WTC11 (cell line): ENCODE data around the gene IL1RAPL1. TPM values are rescaled to one million over a fixed set of nuclear protein-coding genes. Genes with fewer than 3 reads are reported as not detected.

Experiments used
- ATAC-seq: fragments of 200-7000 bp; cut with Tn5 transposase; 2 replicates; pipeline ENCODE4 v1.10.0; 2021; ENCODE audit warnings: mild to moderate bottlenecking, moderate library complexity
- CTCF ChIA-PET: fragments of 300-600 bp; sonication (Branson Sonifier 250); formaldehyde crosslinking; loops from one replicate; lab custom pipeline; 2021; ENCODE audit warnings: antibody characterized with exemption; lab: Charles Lee
- POLR2A ChIA-PET: fragments of 350-600 bp; sonication (Branson Sonifier 250); formaldehyde crosslinking; loops from one replicate; lab custom pipeline; 2021; ENCODE audit warnings: antibody characterized with exemption; lab: Charles Lee
- DNase-seq: peaks from one replicate; pipeline ENCODE4 v3.0.0; 2021; ENCODE audit warnings: low spot score
- H3K27ac Mint-ChIP-seq: 2 replicates; pipeline ENCODE4 v1.8.0; 2021; ENCODE audit warnings: mixed read lengths
- H3K27me3 Mint-ChIP-seq: 2 replicates; pipeline ENCODE4 v1.8.0; 2021; ENCODE audit warnings: low read depth, mild to moderate bottlenecking, moderate library complexity, mixed read lengths
- H3K36me3 Mint-ChIP-seq: 2 replicates; pipeline ENCODE4 v1.8.0; 2021; ENCODE audit warnings: mixed read lengths
- H3K4me1 Mint-ChIP-seq: 2 replicates; pipeline ENCODE4 v1.8.0; 2022; ENCODE audit warnings: mixed read lengths
- H3K4me3 Mint-ChIP-seq: 2 replicates; pipeline ENCODE4 v1.8.0; 2021; ENCODE audit warnings: mild to moderate bottlenecking, moderate library complexity, mixed read lengths
- H3K9me3 Mint-ChIP-seq: 2 replicates; pipeline ENCODE4 v1.8.0; 2021; ENCODE audit warnings: mixed read lengths
- AR ChIP-seq: fragments of 250-450 bp; sonication (Bioruptor Pico); IDR thresholded peaks from 2 replicates; pipeline ENCODE4 v1.9.0; 2021; ENCODE audit warnings: mild to moderate bottlenecking
- ELF4 ChIP-seq: sonication (generic); formaldehyde crosslinking; IDR thresholded peaks from 2 replicates; pipeline ENCODE4 v1.8.1; 2022; ENCODE audit warnings: low read depth, mild to moderate bottlenecking, moderate library complexity, missing genetic modification reagents
- GABPB1 ChIP-seq: sonication (generic); formaldehyde crosslinking; IDR thresholded peaks from 2 replicates; pipeline ENCODE4 v1.8.1; 2023; ENCODE audit warnings: mild to moderate bottlenecking, missing genetic modification reagents
- GRHL2 ChIP-seq: fragments of 250-450 bp; sonication (Bioruptor Pico); IDR thresholded peaks from 2 replicates; pipeline ENCODE4 v1.8.0; 2022; ENCODE audit warnings: mild to moderate bottlenecking, moderate library complexity; ENCODE audit not compliant: insufficient replicate concordance, severe bottlenecking
- HMGA2 ChIP-seq: fragments of 250-450 bp; sonication (Bioruptor Pico); IDR thresholded peaks from 2 replicates; pipeline ENCODE4 v1.4.0; 2021; ENCODE audit warnings: mild to moderate bottlenecking, moderate library complexity
- JAZF1 ChIP-seq: fragments of 250-450 bp; sonication (Bioruptor Pico); IDR thresholded peaks from 2 replicates; pipeline ENCODE4 v1.9.0; 2021; ENCODE audit warnings: moderate library complexity, mild to moderate bottlenecking, inconsistent platforms
- JUN ChIP-seq: sonication (generic); formaldehyde crosslinking; IDR thresholded peaks from 2 replicates; pipeline ENCODE4 v1.8.0; 2023; ENCODE audit warnings: mild to moderate bottlenecking, missing genetic modification reagents
- KAT7 ChIP-seq: sonication (generic); formaldehyde crosslinking; IDR thresholded peaks from 2 replicates; pipeline ENCODE4 v1.8.1; 2023; ENCODE audit warnings: missing genetic modification reagents, mild to moderate bottlenecking, borderline replicate concordance
- OVOL2 ChIP-seq: fragments of 250-450 bp; sonication (Bioruptor Pico); IDR thresholded peaks from 2 replicates; pipeline ENCODE4 v1.9.0; 2021; ENCODE audit warnings: mild to moderate bottlenecking, borderline replicate concordance
- RORB ChIP-seq: fragments of 250-450 bp; sonication (Bioruptor Pico); IDR thresholded peaks from 2 replicates; pipeline ENCODE4 v1.9.0; 2021; ENCODE audit warnings: mild to moderate bottlenecking
- TEAD1 ChIP-seq: sonication (generic); formaldehyde crosslinking; IDR thresholded peaks from 2 replicates; pipeline ENCODE4 v1.8.0; 2022; ENCODE audit warnings: mild to moderate bottlenecking, missing genetic modification reagents
- TP53 ChIP-seq: sonication (generic); formaldehyde crosslinking; IDR thresholded peaks from 2 replicates; pipeline ENCODE4 v1.8.1; 2023; ENCODE audit warnings: mild to moderate bottlenecking, missing genetic modification reagents
- ZNF138 ChIP-seq: sonication (generic); formaldehyde crosslinking; conservative IDR thresholded peaks from 2 replicates; pipeline ENCODE4 v1.8.1; 2022; ENCODE audit warnings: mild to moderate bottlenecking, moderate library complexity, missing genetic modification reagents
- ZNF281 ChIP-seq: sonication (generic); formaldehyde crosslinking; IDR thresholded peaks from 2 replicates; pipeline ENCODE4 v1.8.0; 2023; ENCODE audit warnings: mild to moderate bottlenecking, missing genetic modification reagents
- ZNF317 ChIP-seq: sonication (generic); formaldehyde crosslinking; IDR thresholded peaks from 2 replicates; pipeline ENCODE4 v1.8.1; 2023; ENCODE audit warnings: low read depth, mild to moderate bottlenecking, moderate library complexity, missing genetic modification reagents, borderline replicate concordance
- ZNF396 ChIP-seq: fragments of 250-450 bp; sonication (Bioruptor Pico); IDR thresholded peaks from 2 replicates; pipeline ENCODE4 v1.8.0; 2021; ENCODE audit warnings: mild to moderate bottlenecking, moderate library complexity, borderline replicate concordance
- total RNA-seq: library from RNA; stranded (reverse); gene quantifications from 3 replicates; pipeline ENCODE4 v1.2.3, GENCODE V29; 2021
- TF ChIP-seq, protein P1 (sequence below): fragments of 250-450 bp; sonication (Bioruptor Pico); IDR thresholded peaks from 2 replicates; pipeline ENCODE4 v1.9.0; 2021; ENCODE audit warnings: mild to moderate bottlenecking, borderline replicate concordance
- TF ChIP-seq, protein P2 (sequence below): sonication (generic); formaldehyde crosslinking; IDR thresholded peaks from 2 replicates; pipeline ENCODE4 v1.8.0; 2023; ENCODE audit warnings: missing genetic modification reagents
- TF ChIP-seq, protein P3 (sequence below): sonication (generic); formaldehyde crosslinking; IDR thresholded peaks from 2 replicates; pipeline ENCODE4 v1.8.1; 2022; ENCODE audit warnings: missing genetic modification reagents, borderline replicate concordance

Gene IL1RAPL1
- total RNA-seq, 1 experiment from 2014 or later = 0.13 TPM

DNA sequence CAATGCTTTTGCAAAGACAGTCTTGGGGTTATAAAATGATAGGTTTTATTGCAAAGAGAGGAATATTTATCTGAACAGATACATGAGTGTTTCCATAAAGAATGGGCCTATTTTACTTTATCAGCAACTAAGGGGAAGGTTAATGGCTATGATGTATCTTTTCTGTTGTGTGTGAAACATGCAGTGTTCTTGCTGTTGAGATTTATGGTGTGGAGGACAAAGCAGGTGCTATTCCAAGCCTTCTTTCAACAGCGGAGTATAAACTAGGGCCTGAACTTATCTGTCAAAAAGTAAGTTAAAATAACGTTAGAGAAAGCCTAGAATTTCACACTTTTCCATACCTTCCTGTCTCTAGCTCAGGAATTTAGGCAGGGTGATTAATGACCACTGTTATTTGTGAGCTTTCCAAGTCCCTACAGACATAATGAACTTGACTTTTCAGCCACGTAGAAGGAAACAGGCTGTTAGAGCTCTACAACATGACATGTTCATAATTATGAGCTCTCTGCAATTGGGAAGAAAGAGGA is 411.4 kb downstream of the IL1RAPL1 start (continued):
- TF ChIP-seq, protein P1, sequence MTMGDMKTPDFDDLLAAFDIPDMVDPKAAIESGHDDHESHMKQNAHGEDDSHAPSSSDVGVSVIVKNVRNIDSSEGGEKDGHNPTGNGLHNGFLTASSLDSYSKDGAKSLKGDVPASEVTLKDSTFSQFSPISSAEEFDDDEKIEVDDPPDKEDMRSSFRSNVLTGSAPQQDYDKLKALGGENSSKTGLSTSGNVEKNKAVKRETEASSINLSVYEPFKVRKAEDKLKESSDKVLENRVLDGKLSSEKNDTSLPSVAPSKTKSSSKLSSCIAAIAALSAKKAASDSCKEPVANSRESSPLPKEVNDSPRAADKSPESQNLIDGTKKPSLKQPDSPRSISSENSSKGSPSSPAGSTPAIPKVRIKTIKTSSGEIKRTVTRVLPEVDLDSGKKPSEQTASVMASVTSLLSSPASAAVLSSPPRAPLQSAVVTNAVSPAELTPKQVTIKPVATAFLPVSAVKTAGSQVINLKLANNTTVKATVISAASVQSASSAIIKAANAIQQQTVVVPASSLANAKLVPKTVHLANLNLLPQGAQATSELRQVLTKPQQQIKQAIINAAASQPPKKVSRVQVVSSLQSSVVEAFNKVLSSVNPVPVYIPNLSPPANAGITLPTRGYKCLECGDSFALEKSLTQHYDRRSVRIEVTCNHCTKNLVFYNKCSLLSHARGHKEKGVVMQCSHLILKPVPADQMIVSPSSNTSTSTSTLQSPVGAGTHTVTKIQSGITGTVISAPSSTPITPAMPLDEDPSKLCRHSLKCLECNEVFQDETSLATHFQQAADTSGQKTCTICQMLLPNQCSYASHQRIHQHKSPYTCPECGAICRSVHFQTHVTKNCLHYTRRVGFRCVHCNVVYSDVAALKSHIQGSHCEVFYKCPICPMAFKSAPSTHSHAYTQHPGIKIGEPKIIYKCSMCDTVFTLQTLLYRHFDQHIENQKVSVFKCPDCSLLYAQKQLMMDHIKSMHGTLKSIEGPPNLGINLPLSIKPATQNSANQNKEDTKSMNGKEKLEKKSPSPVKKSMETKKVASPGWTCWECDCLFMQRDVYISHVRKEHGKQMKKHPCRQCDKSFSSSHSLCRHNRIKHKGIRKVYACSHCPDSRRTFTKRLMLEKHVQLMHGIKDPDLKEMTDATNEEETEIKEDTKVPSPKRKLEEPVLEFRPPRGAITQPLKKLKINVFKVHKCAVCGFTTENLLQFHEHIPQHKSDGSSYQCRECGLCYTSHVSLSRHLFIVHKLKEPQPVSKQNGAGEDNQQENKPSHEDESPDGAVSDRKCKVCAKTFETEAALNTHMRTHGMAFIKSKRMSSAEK (CRISPR knock-in tag) = no peak

- CTCF ChIA-PET = no interaction called here
- peaks cover 5% of the 10 kb centered on the region; the same call in 1 of the 2 replicates for H3K9me3 Mint-ChIP-seq
Measured at GRCh38 chrX:29012867-29013266, 425.6 kb downstream of the IL1RAPL1 start.

DNA sequence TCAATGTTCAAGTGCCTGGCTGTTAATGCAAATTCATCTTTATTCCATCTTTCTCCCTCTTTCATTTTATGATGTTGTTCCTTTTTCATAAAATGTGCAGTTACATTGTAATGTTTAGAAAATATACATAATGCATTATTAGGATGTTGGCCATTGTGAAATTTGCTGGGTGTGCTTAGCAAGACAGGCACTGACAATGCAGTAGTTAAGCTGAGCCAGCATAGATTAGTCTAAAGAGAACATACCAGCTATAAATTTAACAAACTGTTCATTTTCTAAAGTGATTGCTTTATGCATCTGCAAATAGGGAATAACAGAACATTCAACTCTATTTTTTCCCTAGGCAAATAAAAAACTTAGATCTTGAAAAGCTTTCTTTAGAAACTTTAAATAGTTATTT is 436.0 kb downstream of the IL1RAPL1 start:
- Mint-ChIP-seq H3K27ac (no peak overlapping the region), H3K27me3 (no peaks in the 10 kb centered on the region; the same call in 1 of the 2 replicates), H3K4me1 (no peaks in the 10 kb centered on the region), H3K4me3 (no peak overlapping the region), H3K9me3 (no peaks in the 10 kb centered on the region), H3K36me3 (no peaks in the 10 kb centered on the region)
- no peak for TF ChIP-seq ZNF317 (CRISPR knock-in tag)
- TF ChIP-seq TP53 (CRISPR knock-in tag) = no peak
- TF ChIP-seq RORB (CRISPR knock-in tag) = no peak
- TF ChIP-seq, protein P2, sequence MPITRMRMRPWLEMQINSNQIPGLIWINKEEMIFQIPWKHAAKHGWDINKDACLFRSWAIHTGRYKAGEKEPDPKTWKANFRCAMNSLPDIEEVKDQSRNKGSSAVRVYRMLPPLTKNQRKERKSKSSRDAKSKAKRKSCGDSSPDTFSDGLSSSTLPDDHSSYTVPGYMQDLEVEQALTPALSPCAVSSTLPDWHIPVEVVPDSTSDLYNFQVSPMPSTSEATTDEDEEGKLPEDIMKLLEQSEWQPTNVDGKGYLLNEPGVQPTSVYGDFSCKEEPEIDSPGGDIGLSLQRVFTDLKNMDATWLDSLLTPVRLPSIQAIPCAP (CRISPR knock-in tag) = no peak
- TF ChIP-seq JAZF1 (CRISPR knock-in tag) = no peak
- no peak for TF ChIP-seq ZNF396
- TF ChIP-seq GABPB1 (CRISPR knock-in tag) = no peak
- TF ChIP-seq AR (CRISPR knock-in tag) = no peak
- ChIA-PET POLR2A (no interaction called here), CTCF (no interaction called here)
- ATAC-seq = no peak
- DNase-seq = no peak

More at GRCh38 chrX:29012867-29013266, 425.6 kb downstream of the IL1RAPL1 start:
- Mint-ChIP-seq H3K36me3 (no peaks in the 10 kb centered on the region), H3K4me3 (no peak overlapping the region), H3K27ac (no peak overlapping the region), H3K4me1 (no peaks in the 10 kb centered on the region), H3K27me3 (no peaks in the 10 kb centered on the region)
- TF ChIP-seq ZNF138 (CRISPR knock-in tag) (no peak), TEAD1 (CRISPR knock-in tag) (no peak), ZNF281 (CRISPR knock-in tag) (no peak), GRHL2 (no peak), KAT7 (CRISPR knock-in tag) (no peak), ELF4 (CRISPR knock-in tag) (no peak), JUN (CRISPR knock-in tag) (no peak), ZNF317 (CRISPR knock-in tag) (no peak), OVOL2 (CRISPR knock-in tag) (no peak), HMGA2 (CRISPR knock-in tag) (no peak)
- TF ChIP-seq, protein P3, sequence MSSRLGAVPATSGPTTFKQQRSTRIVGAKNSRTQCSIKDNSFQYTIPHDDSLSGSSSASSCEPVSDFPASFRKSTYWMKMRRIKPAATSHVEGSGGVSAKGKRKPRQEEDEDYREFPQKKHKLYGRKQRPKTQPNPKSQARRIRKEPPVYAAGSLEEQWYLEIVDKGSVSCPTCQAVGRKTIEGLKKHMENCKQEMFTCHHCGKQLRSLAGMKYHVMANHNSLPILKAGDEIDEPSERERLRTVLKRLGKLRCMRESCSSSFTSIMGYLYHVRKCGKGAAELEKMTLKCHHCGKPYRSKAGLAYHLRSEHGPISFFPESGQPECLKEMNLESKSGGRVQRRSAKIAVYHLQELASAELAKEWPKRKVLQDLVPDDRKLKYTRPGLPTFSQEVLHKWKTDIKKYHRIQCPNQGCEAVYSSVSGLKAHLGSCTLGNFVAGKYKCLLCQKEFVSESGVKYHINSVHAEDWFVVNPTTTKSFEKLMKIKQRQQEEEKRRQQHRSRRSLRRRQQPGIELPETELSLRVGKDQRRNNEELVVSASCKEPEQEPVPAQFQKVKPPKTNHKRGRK (CRISPR knock-in tag) = no peak
- POLR2A ChIA-PET = no interaction called here
- ATAC-seq = no peak
- DNase-seq = no peak
